GM12872 (cell line): Measurements from ENCODE around the gene OTUD5.

Experiments used
- CTCF ChIP-seq: IDR thresholded peaks from 3 replicates; pipeline ENCODE4 v1.5.1; 2011; ENCODE audit warnings: low read depth, mild to moderate bottlenecking, low read length, moderate library complexity; ENCODE audit not compliant: insufficient read depth

OTUD5 gene

GRCh38 chrX:48890296-48890925, 67.0 kb downstream of the OTUD5 start:
- TF ChIP-seq CTCF, result no peak

- TF ChIP-seq CTCF, result no peak
These were observed 73.7 kb downstream of the OTUD5 start for GRCh38 chrX:48883729-48884128.
